SK-N-SH treated with all-trans-retinoic acid at 6 μM for 48 hours (cell line): ENCODE measurements around the gene SNX5.

Source experiments
- ATAC-seq: fragments of 200-7000 bp; cut with Tn5 transposase; 3 replicates; pipeline ENCODE4 v1.9.1; 2020; ENCODE audit warnings: mild to moderate bottlenecking, moderate library complexity
- ARNTL ChIP-seq: fragments of 450-650 bp; formaldehyde crosslinking; IDR thresholded peaks from 2 replicates; pipeline ENCODE4 v1.5.0; 2020; ENCODE audit warnings: low read depth, mild to moderate bottlenecking, moderate library complexity, borderline replicate concordance
- BACH2 ChIP-seq: fragments of 250-450 bp; sonication (Bioruptor Pico); IDR thresholded peaks from 2 replicates; pipeline ENCODE4 v1.9.0; 2021; ENCODE audit warnings: mild to moderate bottlenecking, borderline replicate concordance
- CSDC2 ChIP-seq: fragments of 250-450 bp; sonication (Bioruptor Pico); IDR thresholded peaks from 2 replicates; pipeline ENCODE4 v1.5.0; 2020; ENCODE audit warnings: mild to moderate bottlenecking, moderate library complexity
- GLIS3 ChIP-seq: fragments of 250-450 bp; sonication (Bioruptor Pico); IDR thresholded peaks from 2 replicates; pipeline ENCODE4 v1.5.0; 2020; ENCODE audit warnings: mild to moderate bottlenecking, moderate library complexity
- ISL1 ChIP-seq: fragments of 250-450 bp; sonication (Bioruptor Pico); IDR thresholded peaks from 2 replicates; pipeline ENCODE4 v2.1.2; 2022; ENCODE audit warnings: mild to moderate bottlenecking, moderate library complexity
- OSR1 ChIP-seq: fragments of 250-450 bp; sonication (Bioruptor Pico); IDR thresholded peaks from 2 replicates; pipeline ENCODE4 v1.8.0; 2022; ENCODE audit warnings: moderate library complexity, mild to moderate bottlenecking, inconsistent platforms
- PPARA ChIP-seq: fragments of 250-450 bp; sonication (Bioruptor Pico); IDR thresholded peaks from 2 replicates; pipeline ENCODE4 v1.5.0; 2020; ENCODE audit warnings: mild to moderate bottlenecking, borderline replicate concordance
- RARB ChIP-seq: fragments of 250-450 bp; sonication (Bioruptor Pico); IDR thresholded peaks from 2 replicates; pipeline ENCODE4 v1.8.0; 2021; ENCODE audit warnings: mild to moderate bottlenecking, moderate library complexity
- SNAI2 ChIP-seq: fragments of 250-450 bp; sonication (Bioruptor Pico); IDR thresholded peaks from 2 replicates; pipeline ENCODE4 v1.5.0; 2020; ENCODE audit warnings: mild to moderate bottlenecking, moderate library complexity
- TCF4 ChIP-seq: fragments of 250-450 bp; sonication (Bioruptor Pico); IDR thresholded peaks from 2 replicates; pipeline ENCODE4 v1.8.0; 2021; ENCODE audit warnings: mild to moderate bottlenecking, moderate library complexity, borderline replicate concordance
- TOX ChIP-seq: fragments of 250-450 bp; sonication (Bioruptor Pico); IDR thresholded peaks from 2 replicates; pipeline ENCODE4 v1.8.0; 2021; ENCODE audit warnings: mild to moderate bottlenecking, moderate library complexity, borderline replicate concordance
- ZC3H10 ChIP-seq: fragments of 250-450 bp; sonication (Bioruptor Pico); IDR thresholded peaks from 2 replicates; pipeline ENCODE4 v1.5.1; 2021; ENCODE audit warnings: mild to moderate bottlenecking, moderate library complexity
- ZFP30 ChIP-seq: fragments of 450-650 bp; formaldehyde crosslinking; IDR thresholded peaks from 2 replicates; pipeline ENCODE4 v1.5.0; 2022; ENCODE audit warnings: mild to moderate bottlenecking, moderate library complexity
- ZNF565 ChIP-seq: fragments of 450-650 bp; formaldehyde crosslinking; conservative IDR thresholded peaks from 2 replicates; pipeline ENCODE4 v1.5.0; 2020; ENCODE audit warnings: low read depth, mild to moderate bottlenecking, moderate library complexity
- ZNF70 ChIP-seq: fragments of 450-650 bp; formaldehyde crosslinking; IDR thresholded peaks from 2 replicates; pipeline ENCODE4 v1.5.0; 2020; ENCODE audit warnings: mild to moderate bottlenecking, moderate library complexity
- TF ChIP-seq, protein P1 (sequence below): fragments of 250-450 bp; sonication (Bioruptor Pico); IDR thresholded peaks from 2 replicates; pipeline ENCODE4 v1.8.0; 2020; ENCODE audit warnings: mild to moderate bottlenecking, moderate library complexity, borderline replicate concordance
- TF ChIP-seq, protein P2 (sequence below): fragments of 250-450 bp; sonication (Bioruptor Pico); IDR thresholded peaks from 2 replicates; pipeline ENCODE4 v1.5.1; 2020; ENCODE audit warnings: low read depth, mild to moderate bottlenecking, moderate library complexity
- TF ChIP-seq, protein P3 (sequence below): fragments of 250-450 bp; sonication (Bioruptor Pico); IDR thresholded peaks from 2 replicates; pipeline ENCODE4 v1.5.1; 2021; ENCODE audit warnings: mild to moderate bottlenecking, moderate library complexity
- TF ChIP-seq, protein P4 (sequence below): fragments of 250-450 bp; sonication (Bioruptor Pico); IDR thresholded peaks from 2 replicates; pipeline ENCODE4 v1.5.0; 2020; ENCODE audit warnings: mild to moderate bottlenecking, moderate library complexity

SNX5 gene

DNA sequence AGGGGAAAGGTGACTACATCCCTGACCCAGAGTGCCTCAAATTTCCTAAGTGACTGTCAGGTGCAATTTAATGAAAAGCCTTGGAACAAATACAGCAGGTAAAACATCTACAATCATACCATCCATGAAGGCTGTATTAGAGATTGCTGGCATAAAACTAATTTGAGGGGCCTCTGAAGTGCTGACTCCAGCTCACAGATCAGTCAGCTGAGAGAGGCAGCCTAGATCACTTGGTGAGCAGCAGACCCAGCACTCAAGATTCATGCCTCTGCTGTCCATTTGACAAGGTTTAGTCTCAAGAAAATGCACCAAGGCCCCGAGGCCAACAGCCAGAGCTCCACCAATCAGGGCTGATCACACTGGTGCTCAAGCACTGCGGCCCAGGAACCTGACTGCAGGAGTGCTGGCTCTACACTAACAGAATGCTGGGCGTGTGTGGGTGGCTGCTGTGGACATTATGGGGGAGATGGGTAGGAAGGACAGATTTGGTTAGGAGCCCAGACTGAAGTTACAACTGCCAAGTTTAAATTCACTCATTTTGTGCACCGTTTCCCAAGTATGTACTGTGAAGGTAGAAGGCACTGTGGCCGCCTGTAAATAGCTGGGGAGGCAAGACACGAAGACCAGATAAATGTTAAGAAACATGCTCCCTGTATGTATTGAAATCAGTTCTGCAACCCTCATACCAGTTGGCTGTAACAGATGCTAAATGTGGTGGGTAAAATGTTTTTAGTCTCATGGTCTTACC, 28.2 kb downstream of the SNX5 start:
- no peak for TF ChIP-seq ZC3H10 (CRISPR knock-in tag)
- TF ChIP-seq GLIS3: no peak
- no peak for TF ChIP-seq PPARA (CRISPR knock-in tag)
- TF ChIP-seq ISL1: no peak
- TF ChIP-seq BACH2: no peak
- TF ChIP-seq TCF4 (CRISPR knock-in tag): no peak
- TF ChIP-seq, protein P1, sequence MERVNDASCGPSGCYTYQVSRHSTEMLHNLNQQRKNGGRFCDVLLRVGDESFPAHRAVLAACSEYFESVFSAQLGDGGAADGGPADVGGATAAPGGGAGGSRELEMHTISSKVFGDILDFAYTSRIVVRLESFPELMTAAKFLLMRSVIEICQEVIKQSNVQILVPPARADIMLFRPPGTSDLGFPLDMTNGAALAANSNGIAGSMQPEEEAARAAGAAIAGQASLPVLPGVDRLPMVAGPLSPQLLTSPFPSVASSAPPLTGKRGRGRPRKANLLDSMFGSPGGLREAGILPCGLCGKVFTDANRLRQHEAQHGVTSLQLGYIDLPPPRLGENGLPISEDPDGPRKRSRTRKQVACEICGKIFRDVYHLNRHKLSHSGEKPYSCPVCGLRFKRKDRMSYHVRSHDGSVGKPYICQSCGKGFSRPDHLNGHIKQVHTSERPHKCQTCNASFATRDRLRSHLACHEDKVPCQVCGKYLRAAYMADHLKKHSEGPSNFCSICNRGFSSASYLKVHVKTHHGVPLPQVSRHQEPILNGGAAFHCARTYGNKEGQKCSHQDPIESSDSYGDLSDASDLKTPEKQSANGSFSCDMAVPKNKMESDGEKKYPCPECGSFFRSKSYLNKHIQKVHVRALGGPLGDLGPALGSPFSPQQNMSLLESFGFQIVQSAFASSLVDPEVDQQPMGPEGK (CRISPR knock-in tag): no peak
- TF ChIP-seq OSR1 (CRISPR knock-in tag): no peak
- no peak for TF ChIP-seq SNAI2 (CRISPR knock-in tag)
- TF ChIP-seq RARB (CRISPR knock-in tag): no peak
- no peak for TF ChIP-seq ARNTL
- TF ChIP-seq ZNF70 (CRISPR knock-in tag): no peak
- TF ChIP-seq, protein P2, sequence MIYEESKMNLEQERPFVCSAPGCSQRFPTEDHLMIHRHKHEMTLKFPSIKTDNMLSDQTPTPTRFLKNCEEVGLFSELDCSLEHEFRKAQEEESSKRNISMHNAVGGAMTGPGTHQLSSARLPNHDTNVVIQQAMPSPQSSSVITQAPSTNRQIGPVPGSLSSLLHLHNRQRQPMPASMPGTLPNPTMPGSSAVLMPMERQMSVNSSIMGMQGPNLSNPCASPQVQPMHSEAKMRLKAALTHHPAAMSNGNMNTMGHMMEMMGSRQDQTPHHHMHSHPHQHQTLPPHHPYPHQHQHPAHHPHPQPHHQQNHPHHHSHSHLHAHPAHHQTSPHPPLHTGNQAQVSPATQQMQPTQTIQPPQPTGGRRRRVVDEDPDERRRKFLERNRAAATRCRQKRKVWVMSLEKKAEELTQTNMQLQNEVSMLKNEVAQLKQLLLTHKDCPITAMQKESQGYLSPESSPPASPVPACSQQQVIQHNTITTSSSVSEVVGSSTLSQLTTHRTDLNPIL (CRISPR knock-in tag): no peak
- no peak for TF ChIP-seq CSDC2 (CRISPR knock-in tag)
- TF ChIP-seq ZFP30 (CRISPR knock-in tag): no peak
- no peak for ATAC-seq

- TF ChIP-seq OSR1 (CRISPR knock-in tag) (no peak), ZFP30 (CRISPR knock-in tag) (no peak), BACH2 (no peak), TCF4 (CRISPR knock-in tag) (no peak), ARNTL (no peak), ZC3H10 (CRISPR knock-in tag) (no peak)
- TF ChIP-seq, protein P3, sequence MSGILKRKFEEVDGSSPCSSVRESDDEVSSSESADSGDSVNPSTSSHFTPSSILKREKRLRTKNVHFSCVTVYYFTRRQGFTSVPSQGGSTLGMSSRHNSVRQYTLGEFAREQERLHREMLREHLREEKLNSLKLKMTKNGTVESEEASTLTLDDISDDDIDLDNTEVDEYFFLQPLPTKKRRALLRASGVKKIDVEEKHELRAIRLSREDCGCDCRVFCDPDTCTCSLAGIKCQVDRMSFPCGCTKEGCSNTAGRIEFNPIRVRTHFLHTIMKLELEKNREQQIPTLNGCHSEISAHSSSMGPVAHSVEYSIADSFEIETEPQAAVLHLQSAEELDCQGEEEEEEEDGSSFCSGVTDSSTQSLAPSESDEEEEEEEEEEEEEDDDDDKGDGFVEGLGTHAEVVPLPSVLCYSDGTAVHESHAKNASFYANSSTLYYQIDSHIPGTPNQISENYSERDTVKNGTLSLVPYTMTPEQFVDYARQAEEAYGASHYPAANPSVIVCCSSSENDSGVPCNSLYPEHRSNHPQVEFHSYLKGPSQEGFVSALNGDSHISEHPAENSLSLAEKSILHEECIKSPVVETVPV (CRISPR knock-in tag): no peak
- TF ChIP-seq, protein P2 (CRISPR knock-in tag): no peak
- ATAC-seq: peak; percentile 18
Measured at GRCh38 chr20:17939622-17940223, 28.9 kb downstream of the SNX5 start.

- TF ChIP-seq TOX (no peak), ZNF565 (CRISPR knock-in tag) (no peak), CSDC2 (CRISPR knock-in tag) (no peak), ZC3H10 (CRISPR knock-in tag) (no peak), OSR1 (CRISPR knock-in tag) (no peak), TCF4 (CRISPR knock-in tag) (no peak), ISL1 (no peak), BACH2 (no peak), RARB (CRISPR knock-in tag) (no peak), GLIS3 (no peak)
- TF ChIP-seq, protein P4, sequence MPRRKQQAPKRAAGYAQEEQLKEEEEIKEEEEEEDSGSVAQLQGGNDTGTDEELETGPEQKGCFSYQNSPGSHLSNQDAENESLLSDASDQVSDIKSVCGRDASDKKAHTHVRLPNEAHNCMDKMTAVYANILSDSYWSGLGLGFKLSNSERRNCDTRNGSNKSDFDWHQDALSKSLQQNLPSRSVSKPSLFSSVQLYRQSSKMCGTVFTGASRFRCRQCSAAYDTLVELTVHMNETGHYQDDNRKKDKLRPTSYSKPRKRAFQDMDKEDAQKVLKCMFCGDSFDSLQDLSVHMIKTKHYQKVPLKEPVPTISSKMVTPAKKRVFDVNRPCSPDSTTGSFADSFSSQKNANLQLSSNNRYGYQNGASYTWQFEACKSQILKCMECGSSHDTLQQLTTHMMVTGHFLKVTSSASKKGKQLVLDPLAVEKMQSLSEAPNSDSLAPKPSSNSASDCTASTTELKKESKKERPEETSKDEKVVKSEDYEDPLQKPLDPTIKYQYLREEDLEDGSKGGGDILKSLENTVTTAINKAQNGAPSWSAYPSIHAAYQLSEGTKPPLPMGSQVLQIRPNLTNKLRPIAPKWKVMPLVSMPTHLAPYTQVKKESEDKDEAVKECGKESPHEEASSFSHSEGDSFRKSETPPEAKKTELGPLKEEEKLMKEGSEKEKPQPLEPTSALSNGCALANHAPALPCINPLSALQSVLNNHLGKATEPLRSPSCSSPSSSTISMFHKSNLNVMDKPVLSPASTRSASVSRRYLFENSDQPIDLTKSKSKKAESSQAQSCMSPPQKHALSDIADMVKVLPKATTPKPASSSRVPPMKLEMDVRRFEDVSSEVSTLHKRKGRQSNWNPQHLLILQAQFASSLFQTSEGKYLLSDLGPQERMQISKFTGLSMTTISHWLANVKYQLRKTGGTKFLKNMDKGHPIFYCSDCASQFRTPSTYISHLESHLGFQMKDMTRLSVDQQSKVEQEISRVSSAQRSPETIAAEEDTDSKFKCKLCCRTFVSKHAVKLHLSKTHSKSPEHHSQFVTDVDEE: no peak
- TF ChIP-seq, protein P2 (CRISPR knock-in tag): no peak
- TF ChIP-seq, protein P1 (CRISPR knock-in tag): no peak
- ATAC-seq: peak; percentile 88
Measured at GRCh38 chr20:17938871-17939619, 29.5 kb downstream of the SNX5 start.
